Neural cell (in vitro differentiated cells): Measurements from ENCODE around the gene PTH1R.

ENCODE experiments used
- EP300 ChIP-seq: fragments of 450-650 bp; conservative IDR thresholded peaks from 2 replicates; pipeline ENCODE4 v1.6.1; 2014; ENCODE audit warnings: antibody characterized with exemption, mild to moderate bottlenecking, moderate library complexity; ENCODE audit not compliant: poor library complexity, severe bottlenecking
- EZH2 ChIP-seq: fragments of 200-600, 300-800 bp; shearing (Covaris generic), sonication (generic); IDR thresholded peaks from 2 replicates; pipeline ENCODE4 v1.6.1; 2014; ENCODE audit warnings: antibody characterized with exemption, low read length, borderline replicate concordance, mild to moderate bottlenecking; ENCODE audit not compliant: insufficient read depth, poor library complexity, severe bottlenecking
- REST ChIP-seq: IDR thresholded peaks from 2 replicates; pipeline ENCODE4 v1.6.1; 2012; ENCODE audit warnings: borderline replicate concordance
- TF ChIP-seq, protein P1 (sequence below): fragments of 450-650 bp; IDR thresholded peaks from 2 replicates; pipeline ENCODE4 v1.5.1; 2014; ENCODE audit warnings: antibody characterized with exemption, mild to moderate bottlenecking, moderate library complexity; ENCODE audit not compliant: poor library complexity, severe bottlenecking

DNA sequence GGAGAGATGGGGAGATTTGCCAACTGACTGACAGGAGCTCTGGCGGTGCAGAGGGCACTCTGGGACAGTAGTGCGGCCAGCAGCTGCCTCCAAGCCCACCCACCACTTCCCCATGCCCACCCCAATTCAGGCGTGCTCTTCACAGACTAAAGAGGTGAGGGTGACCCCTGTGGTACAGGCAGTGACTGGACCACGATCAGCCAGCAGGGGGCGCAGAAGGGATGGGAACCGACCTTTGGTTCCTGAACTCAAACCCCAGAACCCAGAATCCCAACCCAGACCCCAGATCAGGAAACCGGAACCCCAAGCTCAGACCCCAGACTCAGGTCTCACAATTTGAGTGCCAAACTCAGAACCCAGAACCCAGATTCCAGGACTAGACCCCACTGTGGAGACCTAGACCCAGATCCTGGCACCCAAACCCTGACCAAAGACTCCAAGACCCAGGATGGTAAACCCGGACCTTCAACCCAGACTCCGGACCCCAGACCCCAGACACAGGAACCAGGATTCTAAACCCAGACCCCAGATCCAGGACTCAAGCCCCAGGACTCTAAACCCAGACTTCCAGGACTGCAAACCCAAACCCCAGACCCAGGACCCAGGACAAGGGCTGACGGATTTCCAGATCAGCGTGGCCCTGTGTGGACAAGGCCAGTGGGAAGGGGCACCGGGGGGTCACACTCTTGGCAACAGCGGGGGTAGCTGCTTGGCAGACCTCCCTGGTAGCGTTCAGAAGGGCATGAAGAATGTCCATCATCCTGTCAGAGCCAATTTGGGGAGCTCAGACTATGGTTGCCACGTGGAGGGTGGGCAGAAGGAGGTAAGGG is 10.6 kb upstream of the PTH1R start:
- TF ChIP-seq EZH2: no peak
- TF ChIP-seq, protein P1, sequence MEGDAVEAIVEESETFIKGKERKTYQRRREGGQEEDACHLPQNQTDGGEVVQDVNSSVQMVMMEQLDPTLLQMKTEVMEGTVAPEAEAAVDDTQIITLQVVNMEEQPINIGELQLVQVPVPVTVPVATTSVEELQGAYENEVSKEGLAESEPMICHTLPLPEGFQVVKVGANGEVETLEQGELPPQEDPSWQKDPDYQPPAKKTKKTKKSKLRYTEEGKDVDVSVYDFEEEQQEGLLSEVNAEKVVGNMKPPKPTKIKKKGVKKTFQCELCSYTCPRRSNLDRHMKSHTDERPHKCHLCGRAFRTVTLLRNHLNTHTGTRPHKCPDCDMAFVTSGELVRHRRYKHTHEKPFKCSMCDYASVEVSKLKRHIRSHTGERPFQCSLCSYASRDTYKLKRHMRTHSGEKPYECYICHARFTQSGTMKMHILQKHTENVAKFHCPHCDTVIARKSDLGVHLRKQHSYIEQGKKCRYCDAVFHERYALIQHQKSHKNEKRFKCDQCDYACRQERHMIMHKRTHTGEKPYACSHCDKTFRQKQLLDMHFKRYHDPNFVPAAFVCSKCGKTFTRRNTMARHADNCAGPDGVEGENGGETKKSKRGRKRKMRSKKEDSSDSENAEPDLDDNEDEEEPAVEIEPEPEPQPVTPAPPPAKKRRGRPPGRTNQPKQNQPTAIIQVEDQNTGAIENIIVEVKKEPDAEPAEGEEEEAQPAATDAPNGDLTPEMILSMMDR: peak; percentile 61
- TF ChIP-seq EP300: no peak
- no peak for TF ChIP-seq REST
